ENCODE measurements around the gene PALLD.

DNA sequence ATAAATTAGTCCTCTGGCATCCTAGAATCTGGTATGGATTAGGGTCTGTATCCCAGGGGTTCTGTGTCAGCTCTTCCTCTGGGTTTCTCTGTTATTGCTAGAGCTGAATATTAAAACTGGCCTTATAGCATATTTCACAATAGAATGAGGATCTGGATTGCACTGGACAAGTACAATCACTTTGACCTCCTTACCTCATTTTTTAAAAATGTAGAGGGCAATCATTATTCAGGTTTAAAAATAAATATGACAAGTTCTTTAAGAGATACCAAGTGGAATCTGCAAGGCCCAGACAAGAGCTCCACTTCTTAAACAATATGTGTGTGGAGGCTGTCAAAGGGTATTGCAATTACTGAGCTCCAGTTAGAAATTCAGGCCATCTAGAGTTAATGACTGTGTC, 1.4 kb downstream of the PALLD start:
- no peak for TF ChIP-seq POLR2A (IDR thresholded peaks at IDR 0.05)
- TF ChIP-seq, protein P1, sequence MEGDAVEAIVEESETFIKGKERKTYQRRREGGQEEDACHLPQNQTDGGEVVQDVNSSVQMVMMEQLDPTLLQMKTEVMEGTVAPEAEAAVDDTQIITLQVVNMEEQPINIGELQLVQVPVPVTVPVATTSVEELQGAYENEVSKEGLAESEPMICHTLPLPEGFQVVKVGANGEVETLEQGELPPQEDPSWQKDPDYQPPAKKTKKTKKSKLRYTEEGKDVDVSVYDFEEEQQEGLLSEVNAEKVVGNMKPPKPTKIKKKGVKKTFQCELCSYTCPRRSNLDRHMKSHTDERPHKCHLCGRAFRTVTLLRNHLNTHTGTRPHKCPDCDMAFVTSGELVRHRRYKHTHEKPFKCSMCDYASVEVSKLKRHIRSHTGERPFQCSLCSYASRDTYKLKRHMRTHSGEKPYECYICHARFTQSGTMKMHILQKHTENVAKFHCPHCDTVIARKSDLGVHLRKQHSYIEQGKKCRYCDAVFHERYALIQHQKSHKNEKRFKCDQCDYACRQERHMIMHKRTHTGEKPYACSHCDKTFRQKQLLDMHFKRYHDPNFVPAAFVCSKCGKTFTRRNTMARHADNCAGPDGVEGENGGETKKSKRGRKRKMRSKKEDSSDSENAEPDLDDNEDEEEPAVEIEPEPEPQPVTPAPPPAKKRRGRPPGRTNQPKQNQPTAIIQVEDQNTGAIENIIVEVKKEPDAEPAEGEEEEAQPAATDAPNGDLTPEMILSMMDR (IDR thresholded peaks at IDR 0.05), result no peak

All from right lobe of liver (tissue), 4 donors.